ENCODE measurements around the gene SCARB1.
"Not testable (repeated sequence)": the region's sequence is repeated elsewhere in the genome, so short reads cannot be mapped to it uniquely, and the experiment has no call there.

SCARB1 gene

DNA sequence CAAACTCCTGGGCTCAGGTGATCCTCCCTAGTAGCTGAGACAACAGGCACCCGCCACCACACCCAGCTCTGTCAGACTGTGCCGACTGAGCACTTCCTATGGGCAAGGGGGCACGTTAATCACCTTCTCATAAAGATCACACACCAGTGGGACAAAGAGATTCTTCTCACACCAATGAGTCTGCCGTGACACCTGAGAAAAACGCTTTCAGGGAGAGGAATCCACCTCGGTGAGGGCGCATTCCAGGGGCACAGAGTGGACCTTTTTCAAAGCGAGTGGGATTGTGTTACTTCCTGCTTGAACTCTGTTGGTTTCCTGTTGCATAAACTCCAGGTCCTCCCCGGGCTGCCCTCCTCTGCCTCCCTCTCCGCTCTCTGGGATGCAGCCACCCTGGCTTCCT lies 17.5 kb upstream of the SCARB1 start:
- no peak overlapping the region for H3K27ac ChIP-seq
- ChIA-PET CTCF (no interaction called here), POLR2A (ENCODE audit: low non-redundant PET) (no interaction called here)
- no peak for DNase-seq (ENCODE audit: low spot score)
- TF ChIP-seq CTCF (conservative IDR thresholded peaks at IDR 0.05; ENCODE audit: low read depth) = no peak

DNA sequence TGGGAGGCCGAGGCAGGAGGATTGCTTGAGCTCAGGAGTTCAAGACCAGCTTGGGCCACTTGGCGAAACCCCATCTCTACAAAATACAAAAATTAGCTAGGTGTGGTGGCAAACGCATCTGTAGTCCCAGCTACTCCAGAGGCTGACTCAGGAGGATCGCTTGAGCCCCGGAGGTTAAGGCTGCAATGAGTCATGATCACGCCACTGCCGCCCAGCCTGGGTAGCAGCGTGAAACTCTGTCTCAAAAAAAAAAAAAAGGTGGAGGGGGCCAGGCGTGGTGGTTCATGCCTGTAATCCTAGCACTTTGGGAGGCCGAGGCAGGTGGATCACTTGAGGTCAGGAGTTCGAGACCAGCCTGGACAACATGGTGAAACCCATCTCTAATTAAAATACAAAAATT lies 16.7 kb upstream of the SCARB1 start:
- POLR2A ChIA-PET (ENCODE audit: low non-redundant PET) = interaction anchor here (1.1 kb wide), 1 partner anchor 16 kb away, joined by 3 read pairs; no protein-coding TSS in a partner anchor
- H3K27ac ChIP-seq; DNase-seq (ENCODE audit: low spot score); CTCF ChIA-PET: not testable (repeated sequence)

DNA sequence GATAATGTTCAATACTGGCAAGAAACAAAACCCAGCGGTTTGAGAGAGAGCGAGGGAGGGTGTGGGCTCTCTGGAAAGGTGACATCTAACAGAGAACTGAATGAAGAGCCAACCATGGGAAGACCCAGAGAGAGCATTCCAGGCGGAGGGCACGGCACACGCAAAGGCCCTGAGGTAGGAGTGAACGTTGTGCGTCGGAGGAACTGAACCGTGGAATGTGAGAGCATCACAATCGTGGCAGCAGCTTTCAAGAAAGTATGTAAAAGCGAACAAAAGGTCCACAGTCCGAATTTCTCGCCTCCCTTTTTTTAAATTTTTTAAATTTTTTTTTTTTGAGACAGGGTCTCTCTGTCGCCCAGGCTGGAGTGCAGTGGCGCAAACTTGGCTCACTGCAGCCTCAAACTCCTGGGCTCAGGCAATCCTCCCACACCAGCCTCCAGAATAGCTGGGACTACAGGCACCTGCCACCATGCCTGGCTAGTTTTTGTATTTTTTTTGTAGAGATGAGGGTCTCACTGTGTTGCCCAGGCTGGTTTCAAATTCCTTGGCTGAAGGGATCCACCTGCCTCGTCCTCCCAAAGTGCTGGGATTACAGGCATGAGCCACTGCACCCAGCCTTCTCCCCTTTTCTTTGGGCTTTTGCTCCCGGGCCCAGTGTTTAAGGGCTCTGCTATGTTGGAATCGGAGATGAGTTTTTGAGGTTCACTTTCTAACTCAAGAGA lies 15.3 kb upstream of the SCARB1 start:
- TF ChIP-seq CTCF (conservative IDR thresholded peaks at IDR 0.05; ENCODE audit: low read depth) = no peak
- H3K27ac ChIP-seq = no peak overlapping the region
- CTCF ChIA-PET = no interaction called here
- no peak for DNase-seq (ENCODE audit: low spot score)
- POLR2A ChIA-PET (ENCODE audit: low non-redundant PET) = interaction anchor here (1.1 kb wide), 1 partner anchor 15 kb away, joined by 3 read pairs; no protein-coding TSS in a partner anchor

GRCh38 chr12:124877423-124877822 lies 13.8 kb upstream of the SCARB1 start:
- TF ChIP-seq CTCF (conservative IDR thresholded peaks at IDR 0.05; ENCODE audit: low read depth) = no peak
- POLR2A ChIA-PET (ENCODE audit: low non-redundant PET) = no interaction called here
- CTCF ChIA-PET = no interaction called here
- H3K27ac ChIP-seq = no peak overlapping the region
- DNase-seq (ENCODE audit: low spot score) = no peak

DNA sequence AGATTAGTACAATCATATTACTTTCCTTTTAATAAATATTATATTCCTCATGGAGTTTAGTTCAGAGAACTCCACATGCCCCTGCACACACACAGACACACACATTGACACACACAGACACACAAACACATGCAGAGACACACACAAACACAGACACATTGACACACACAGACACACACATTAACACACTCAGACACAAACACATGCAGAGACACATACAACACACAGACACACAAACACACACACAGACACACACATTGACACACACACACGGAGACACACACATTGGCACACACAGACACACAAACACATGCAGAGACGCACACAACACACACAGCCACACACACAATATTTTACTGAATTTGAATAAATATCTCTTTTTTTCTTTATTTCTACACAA lies 12.5 kb upstream of the SCARB1 start:
- TF ChIP-seq CTCF (conservative IDR thresholded peaks at IDR 0.05; ENCODE audit: low read depth) = no peak
- no peak overlapping the region for H3K27ac ChIP-seq
- DNase-seq (ENCODE audit: low spot score) = no peak
- ChIA-PET CTCF (no interaction called here), POLR2A (ENCODE audit: low non-redundant PET) (no interaction called here)

- ChIA-PET POLR2A (ENCODE audit: low non-redundant PET) (no interaction called here), CTCF (interaction anchor here (0.6 kb wide), 1 partner anchor 19 kb away, joined by 5 read pairs; no protein-coding TSS in a partner anchor)
- no peak for TF ChIP-seq CTCF (conservative IDR thresholded peaks at IDR 0.05; ENCODE audit: low read depth)
- H3K27ac ChIP-seq = no peak overlapping the region
- DNase-seq (ENCODE audit: low spot score) = no peak
These were observed 12.1 kb upstream of the SCARB1 start for GRCh38 chr12:124875803-124876132.

DNA sequence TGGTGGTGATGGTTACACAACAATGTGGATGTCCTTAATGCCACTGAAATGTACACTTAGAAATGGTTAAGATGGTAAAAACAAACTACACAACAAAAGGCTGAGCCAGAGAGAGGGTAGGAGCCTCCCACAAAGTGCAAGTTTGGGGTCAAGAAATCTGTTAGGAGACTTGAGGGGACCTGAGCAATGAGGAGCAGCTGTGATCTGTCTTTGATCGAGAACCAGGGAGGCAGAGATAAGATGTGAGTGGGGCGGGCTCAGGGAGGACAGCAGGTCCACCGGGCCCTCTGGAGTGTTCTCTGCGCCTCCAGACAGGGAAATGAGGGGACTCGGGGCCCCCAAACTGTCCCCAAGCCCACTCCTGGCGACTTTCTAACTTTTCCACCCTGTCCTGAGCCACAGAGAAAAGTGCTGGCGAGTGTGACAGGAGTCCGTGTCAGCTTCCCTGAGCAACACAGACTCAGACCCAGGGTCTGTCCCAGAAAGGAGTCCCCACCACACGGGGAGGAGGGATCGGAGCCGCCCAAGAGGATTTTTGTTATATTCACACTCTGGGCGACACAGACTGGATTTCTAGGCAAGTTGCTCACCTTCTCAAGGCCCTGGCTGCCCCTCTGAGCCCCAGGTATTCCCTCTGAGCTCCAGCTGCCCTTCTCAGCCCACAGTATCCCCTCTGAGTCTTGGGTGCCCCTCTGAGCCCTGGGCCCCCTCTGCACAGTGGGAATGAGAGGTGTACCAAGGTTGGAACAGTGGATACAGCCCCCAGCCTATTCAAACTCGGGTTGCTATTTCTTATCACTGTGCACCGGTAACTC lies 11.5 kb upstream of the SCARB1 start:
- no peak for TF ChIP-seq CTCF (conservative IDR thresholded peaks at IDR 0.05; ENCODE audit: low read depth)
- ChIA-PET CTCF (interaction anchor here (0.5 to 0.6 kb wide), 3 partner anchors 10 to 31 kb away, joined by 4 to 5 read pairs (median 4); no protein-coding TSS in a partner anchor), POLR2A (ENCODE audit: low non-redundant PET) (no interaction called here)
- H3K27ac ChIP-seq = no peak overlapping the region
- DNase-seq (ENCODE audit: low spot score) = no peak

All from RWPE1 (cell line).